ENCODE measurements around the gene FOXA2.

- TF ChIP-seq CTCF (conservative IDR thresholded peaks at IDR 0.05), result no peak
- TF ChIP-seq ZFX (IDR thresholded peaks at IDR 0.05), result no peak
These were observed 4.4 kb downstream of the FOXA2 start for GRCh38 chr20:22579711-22580697.

Measured in C4-2B (cell line).